GM23338 (cell line): ENCODE measurements around the gene WDR93. TPM values are rescaled to one million over a fixed set of nuclear protein-coding genes. Genes with fewer than 3 reads are reported as not detected.

Experiments used
- ATAC-seq: fragments of 200-7000 bp; cut with Tn5 transposase; 3 replicates; pipeline ENCODE4 v1.9.1; 2020
- DNase-seq: peaks from one replicate; pipeline ENCODE4 v3.0.0-alpha.2; 2015; ENCODE audit warnings: low spot score
- H2AFZ ChIP-seq: fragments of 200-600 bp; sonication (generic); 2 replicates; pipeline ENCODE4 v1.8.0; 2016; ENCODE audit warnings: antibody characterized with exemption, mild to moderate bottlenecking, moderate library complexity
- H3F3A ChIP-seq: fragments of 200-600 bp; sonication (generic); replicated peaks from 2 replicates; pipeline ENCODE4 v1.8.0; 2017; ENCODE audit warnings: antibody characterized with exemption, mixed run types, low read depth
- H3K27ac ChIP-seq: fragments of 200-600 bp; sonication (generic); 2 replicates; pipeline ENCODE4 v1.6.1; 2016; ENCODE audit warnings: low read depth
- H3K27me3 ChIP-seq: fragments of 200-600 bp; sonication (generic); 2 replicates; pipeline ENCODE4 v1.8.0; 2016; ENCODE audit warnings: mild to moderate bottlenecking, mixed run types, moderate library complexity; ENCODE audit not compliant: insufficient read depth
- H3K36me3 ChIP-seq: fragments of 200-600 bp; sonication (generic); 2 replicates; pipeline ENCODE4 v1.8.0; 2016; ENCODE audit warnings: mild to moderate bottlenecking; ENCODE audit not compliant: insufficient read depth
- H3K4me1 ChIP-seq: fragments of 200-600 bp; sonication (generic); 2 replicates; pipeline ENCODE4 v1.8.0; 2016; ENCODE audit warnings: mild to moderate bottlenecking, moderate library complexity; ENCODE audit not compliant: insufficient read depth
- H3K4me2 ChIP-seq: fragments of 200-600 bp; sonication (generic); 2 replicates; pipeline ENCODE4 v1.7.1; 2017; ENCODE audit warnings: mixed run types
- H3K4me3 ChIP-seq: fragments of 200-600 bp; sonication (generic); 2 replicates; pipeline ENCODE4 v1.6.1; 2016; ENCODE audit warnings: mixed run types
- H3K79me2 ChIP-seq: fragments of 200-600 bp; sonication (generic); replicated peaks from 2 replicates; pipeline ENCODE4 v1.8.0; 2017; ENCODE audit warnings: mild to moderate bottlenecking; ENCODE audit not compliant: insufficient read depth
- H3K9me2 ChIP-seq: fragments of 200-600 bp; sonication (generic); 2 replicates; pipeline ENCODE4 v1.8.0; 2017; ENCODE audit not compliant: insufficient read depth
- H4K20me1 ChIP-seq: fragments of 200-600 bp; sonication (generic); replicated peaks from 2 replicates; pipeline ENCODE4 v1.8.0; 2017; ENCODE audit warnings: mild to moderate bottlenecking; ENCODE audit not compliant: insufficient read depth
- H3K27ac Mint-ChIP-seq: 2 replicates; pipeline ENCODE4 v1.8.0; 2020; ENCODE audit warnings: inconsistent platforms, mild to moderate bottlenecking, moderate library complexity, mixed read lengths
- H3K27me3 Mint-ChIP-seq: 3 replicates; pipeline ENCODE4 v1.8.0; 2022; ENCODE audit warnings: low read depth, mild to moderate bottlenecking, moderate library complexity, mixed read lengths, inconsistent platforms; ENCODE audit not compliant: insufficient read depth, poor library complexity
- H3K36me3 Mint-ChIP-seq: 3 replicates; pipeline ENCODE4 v1.8.0; 2021; ENCODE audit warnings: low read depth, mild to moderate bottlenecking, inconsistent platforms, moderate library complexity, mixed read lengths
- H3K4me1 Mint-ChIP-seq: 3 replicates; pipeline ENCODE4 v1.8.0; 2020; ENCODE audit warnings: mild to moderate bottlenecking, inconsistent platforms, mixed read lengths
- H3K4me3 Mint-ChIP-seq: 3 replicates; pipeline ENCODE4 v1.8.0; 2021; ENCODE audit warnings: moderate library complexity, mild to moderate bottlenecking, inconsistent platforms, mixed read lengths
- H3K9me3 Mint-ChIP-seq: 3 replicates; pipeline ENCODE4 v1.8.0; 2020; ENCODE audit warnings: moderate library complexity, mild to moderate bottlenecking, inconsistent platforms, mixed read lengths
- CREB1 ChIP-seq: fragments of 250-450 bp; sonication (Bioruptor Pico); IDR thresholded peaks from 2 replicates; pipeline ENCODE4 v1.5.0; 2020; ENCODE audit warnings: low read depth, mild to moderate bottlenecking, moderate library complexity
- EZH2 ChIP-seq: fragments of 200-600 bp; sonication (generic); IDR thresholded peaks from one replicate; pipeline ENCODE4 v1.8.0; 2017; ENCODE audit warnings: antibody characterized with exemption, mild to moderate bottlenecking, low read depth; ENCODE audit not compliant: unreplicated experiment
- EZH2phosphoT487 ChIP-seq: fragments of 200-600 bp; sonication (generic); IDR thresholded peaks from one replicate; pipeline ENCODE4 v1.8.1; 2018; ENCODE audit warnings: antibody characterized with exemption; ENCODE audit not compliant: unreplicated experiment
- JUNB ChIP-seq: IDR thresholded peaks from one replicate; pipeline ENCODE4 v1.6.1; 2016; ENCODE audit warnings: antibody characterized with exemption; ENCODE audit not compliant: unreplicated experiment
- NANOG ChIP-seq: IDR thresholded peaks from 2 replicates; pipeline ENCODE4 v1.6.1; 2016; ENCODE audit warnings: antibody characterized with exemption, borderline replicate concordance
- POLR2AphosphoS5 ChIP-seq: IDR thresholded peaks from 2 replicates; pipeline ENCODE4 v1.6.1; 2016; ENCODE audit warnings: antibody characterized with exemption, low read depth
- REST ChIP-seq: IDR thresholded peaks from one replicate; pipeline ENCODE4 v1.6.1; 2018; ENCODE audit warnings: antibody characterized with exemption; ENCODE audit not compliant: unreplicated experiment
- STAT1 ChIP-seq: IDR thresholded peaks from one replicate; pipeline ENCODE4 v1.6.1; 2016; ENCODE audit warnings: antibody characterized with exemption; ENCODE audit not compliant: unreplicated experiment
- ZNF114 ChIP-seq: fragments of 250-450 bp; sonication (Bioruptor Pico); IDR thresholded peaks from 2 replicates; pipeline ENCODE4 v1.5.0; 2020; ENCODE audit warnings: mild to moderate bottlenecking, moderate library complexity
- ZNF331 ChIP-seq: fragments of 250-450 bp; sonication (Bioruptor Pico); IDR thresholded peaks from 2 replicates; pipeline ENCODE4 v1.5.0; 2020; ENCODE audit warnings: low read depth, mild to moderate bottlenecking, moderate library complexity
- ZNF462 ChIP-seq: fragments of 250-450 bp; sonication (Bioruptor Pico); IDR thresholded peaks from 2 replicates; pipeline ENCODE4 v1.5.0; 2020; ENCODE audit warnings: mild to moderate bottlenecking, moderate library complexity
- polyA plus RNA-seq: library from polyadenylated mRNA; unstranded; fragments of >200 nt; fragmentation: Nextera tagmentation; extraction: Ambion mirVana; gene quantifications from 2 replicates; pipeline ENCODE4 v1.2.1, GENCODE V29; 2016
- total RNA-seq: library from RNA; depleted of rRNA; stranded (reverse); fragments of >200 nt; shearing (Covaris generic); gene quantifications from 2 replicates; pipeline ENCODE4 v1.2.3, GENCODE V29; 2014

The WDR93 gene
- total and polyA plus RNA-seq, 2 experiments from 2014 or later: 0.14 TPM; not detected in 1

- ATAC-seq (no peak), DNase-seq (no peak)
- Mint-ChIP-seq H3K27ac (no peak overlapping the region), H3K36me3 (no peaks in the 10 kb centered on the region), H3K4me3 (no peak overlapping the region), H3K4me1 (peaks cover under 1% of the 10 kb centered on the region; the same call in 1 of the 3 replicates), H3K9me3 (no peaks in the 10 kb centered on the region), H3K27me3 (peaks cover 16% of the 10 kb centered on the region)
- Histone ChIP-seq H3K9me2 (no peaks in the 10 kb centered on the region), H3K27ac (no peak overlapping the region), H3F3A (no peaks in the 10 kb centered on the region), H3K4me2 (no peak overlapping the region), H3K4me3 (no peak overlapping the region), H3K79me2 (no peaks in the 10 kb centered on the region), H4K20me1 (0 out of 2 replicates have a peak, but pooled peaks cover 5% of the 10 kb centered on the region), H3K27me3 (peaks cover 29% of the 10 kb centered on the region), H2AFZ (no peak overlapping the region), H3K4me1 (peaks cover 10% of the 10 kb centered on the region), H3K36me3 (no peaks in the 10 kb centered on the region)
- TF ChIP-seq NANOG (no peak), POLR2AphosphoS5 (no peak), EZH2phosphoT487 (no peak), ZNF114 (no peak), CREB1 (no peak), EZH2 (no peak), ZNF331 (CRISPR knock-in tag) (no peak), JUNB (no peak)
Observed at GRCh38 chr15:89743011-89743410, 52.4 kb downstream of the WDR93 start.

- Mint-ChIP-seq H3K9me3 (no peaks in the 10 kb centered on the region), H3K27me3 (peaks cover 16% of the 10 kb centered on the region), H3K4me1 (peaks cover 6% of the 10 kb centered on the region), H3K36me3 (no peaks in the 10 kb centered on the region), H3K4me3 (no peak overlapping the region), H3K27ac (no peak overlapping the region)
- TF ChIP-seq REST: no peak
- TF ChIP-seq EZH2: no peak
- no peak for TF ChIP-seq ZNF462 (CRISPR knock-in tag)
- TF ChIP-seq JUNB: no peak
- no peak for TF ChIP-seq ZNF331 (CRISPR knock-in tag)
- no peak for TF ChIP-seq CREB1
- TF ChIP-seq EZH2phosphoT487: no peak
- TF ChIP-seq STAT1: no peak
- TF ChIP-seq ZNF114: no peak
- no peak for TF ChIP-seq POLR2AphosphoS5
- no peak for TF ChIP-seq NANOG
- DNase-seq (no peak), ATAC-seq (no peak)
- peaks cover 5% of the 10 kb centered on the region; the same call in 1 of the 2 replicates for H3F3A ChIP-seq
- H3K79me2 ChIP-seq: no peaks in the 10 kb centered on the region
- H3K4me1 ChIP-seq: peaks cover 16% of the 10 kb centered on the region
- no peaks in the 10 kb centered on the region for H3K9me2 ChIP-seq
- H4K20me1 ChIP-seq: peaks cover 9% of the 10 kb centered on the region; the same call in 1 of the 2 replicates
- H3K27ac ChIP-seq: no peak overlapping the region
- no peak overlapping the region for H3K4me2 ChIP-seq
- H3K27me3 ChIP-seq: peaks cover 35% of the 10 kb centered on the region
- no peak overlapping the region for H2AFZ ChIP-seq
- no peak overlapping the region for H3K4me3 ChIP-seq
- no peaks in the 10 kb centered on the region for H3K36me3 ChIP-seq
Observed at GRCh38 chr15:89743594-89743993, 53.0 kb downstream of the WDR93 start.
